ENCODE data around the gene PTGR3.
A peak's percentile ranks its signal among the peaks of the same experiment; 100 is the strongest.

Gene PTGR3

GRCh38 chr18:75216911-75217689 is 8.2 kb upstream of the PTGR3 start:
- DNase-seq (ENCODE audit: low read depth, low spot score) = no peak
- no peak overlapping the region for H3K27ac ChIP-seq

DNA sequence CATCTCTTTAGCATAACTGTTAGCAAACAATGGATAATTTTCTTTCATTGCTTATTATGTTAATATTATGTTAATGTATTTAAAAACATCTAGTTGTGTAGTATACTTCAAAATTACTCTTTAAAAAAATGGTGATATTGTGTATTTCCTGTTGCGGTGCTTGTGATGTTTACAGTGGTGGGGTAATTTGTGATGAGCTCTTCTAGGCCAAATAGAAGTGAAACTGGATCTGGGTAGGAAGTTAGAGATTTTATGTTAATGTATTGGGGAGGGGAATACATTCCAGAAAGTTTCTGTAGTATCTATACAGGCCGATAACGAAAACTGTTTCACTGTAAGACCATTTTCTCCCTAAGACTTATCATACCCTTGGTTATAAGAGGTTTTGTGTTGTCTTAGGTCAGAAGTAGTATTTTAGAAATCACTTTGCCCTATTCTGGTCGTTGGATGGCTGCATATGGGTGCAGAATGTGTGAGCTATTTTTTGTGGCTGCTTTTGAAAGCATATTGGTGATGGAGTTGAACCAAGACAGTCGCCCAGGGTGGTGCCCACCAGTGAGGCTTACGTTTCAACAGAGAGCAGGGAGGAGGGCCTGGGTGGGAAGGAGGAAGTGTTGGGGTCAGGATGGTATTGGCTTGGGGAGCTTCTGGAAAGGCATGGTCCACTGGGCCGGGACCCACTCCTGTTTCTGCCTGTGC is 7.4 kb upstream of the PTGR3 start:
- DNase-seq (ENCODE audit: low read depth, low spot score) = no peak
- no peak overlapping the region for H3K27ac ChIP-seq

GRCh38 chr18:75215663-75216062 is 6.7 kb upstream of the PTGR3 start:
- H3K27ac ChIP-seq = no peak overlapping the region
- no peak for DNase-seq (ENCODE audit: low read depth, low spot score)

GRCh38 chr18:75214766-75215510 is 6.0 kb upstream of the PTGR3 start:
- DNase-seq (ENCODE audit: low read depth, low spot score) = no peak
- H3K27ac ChIP-seq = no peak overlapping the region

DNA sequence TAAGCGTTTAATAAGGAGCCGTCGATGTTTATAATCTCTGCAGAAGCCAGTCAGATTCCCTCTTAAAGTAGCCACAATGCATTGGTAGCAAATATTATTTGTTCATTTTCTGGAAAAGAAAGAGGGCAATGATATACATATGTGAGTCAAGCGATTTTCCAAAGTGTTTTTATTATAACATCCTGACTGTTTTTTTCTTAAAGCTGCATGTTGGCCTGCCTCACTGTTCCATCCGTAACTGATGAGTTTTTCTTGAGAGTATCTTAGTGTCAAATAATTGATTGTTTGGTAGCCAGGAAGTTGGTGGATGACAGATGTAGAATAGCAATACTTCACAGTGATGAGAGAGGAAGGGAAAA is 5.4 kb upstream of the PTGR3 start:
- H3K27ac ChIP-seq = no peak overlapping the region
- DNase-seq (ENCODE audit: low read depth, low spot score) = no peak

- no peak for DNase-seq (ENCODE audit: low read depth, low spot score)
- no peak overlapping the region for H3K27ac ChIP-seq
Observed at GRCh38 chr18:75213611-75214331, 4.8 kb upstream of the PTGR3 start.

GRCh38 chr18:75212751-75213090 is 3.8 kb upstream of the PTGR3 start:
- H3K27ac ChIP-seq = no peak overlapping the region
- DNase-seq (ENCODE audit: low read depth, low spot score) = no peak

DNA sequence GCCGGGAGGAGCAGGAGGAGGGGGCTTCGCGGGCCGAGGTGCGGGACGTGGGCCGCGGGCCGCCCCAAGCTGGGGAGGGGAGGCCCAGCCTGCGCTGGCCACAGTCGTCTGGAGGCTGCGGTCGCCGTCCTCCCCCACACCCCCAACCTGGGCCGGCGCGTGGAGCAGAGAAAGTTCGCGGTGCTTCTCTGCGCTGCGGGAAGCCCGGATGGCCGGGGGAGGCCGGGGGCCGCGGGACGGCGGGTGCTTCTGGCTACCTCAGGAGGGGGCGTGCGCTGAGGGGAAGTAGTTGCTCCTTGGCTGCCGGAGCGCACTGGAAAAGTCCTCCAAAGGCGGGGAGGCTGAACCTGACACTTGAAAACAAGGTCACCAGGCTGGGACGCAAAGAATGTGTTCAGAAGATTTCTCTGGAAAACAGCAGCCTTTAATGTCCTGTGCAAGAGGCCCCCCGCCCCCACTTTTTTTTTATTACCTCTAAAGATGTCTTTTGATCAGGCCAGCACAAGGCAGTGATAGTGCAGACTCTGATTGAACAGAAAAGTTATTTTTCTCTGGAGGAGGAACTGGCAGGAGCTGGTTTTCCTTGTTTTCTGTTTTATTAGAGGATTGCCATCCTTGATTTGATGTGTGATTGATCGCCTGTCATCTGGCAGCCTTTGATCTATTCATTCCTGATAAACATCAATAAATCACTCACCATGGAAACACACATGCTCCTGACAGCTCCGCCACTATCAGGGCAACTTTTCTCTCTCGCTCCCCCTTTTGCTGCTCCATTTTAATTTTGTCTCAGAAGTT is 3.2 kb upstream of the PTGR3 start:
- no peak for DNase-seq (ENCODE audit: low read depth, low spot score)

GRCh38 chr18:75211626-75211952 is 2.6 kb upstream of the PTGR3 start:
- H3K27ac ChIP-seq = no peak overlapping the region
- DNase-seq (ENCODE audit: low read depth, low spot score) = no peak

More for the DNA sequence above, 3.2 kb upstream of the PTGR3 start:
- H3K27ac ChIP-seq = no peak overlapping the region

DNA sequence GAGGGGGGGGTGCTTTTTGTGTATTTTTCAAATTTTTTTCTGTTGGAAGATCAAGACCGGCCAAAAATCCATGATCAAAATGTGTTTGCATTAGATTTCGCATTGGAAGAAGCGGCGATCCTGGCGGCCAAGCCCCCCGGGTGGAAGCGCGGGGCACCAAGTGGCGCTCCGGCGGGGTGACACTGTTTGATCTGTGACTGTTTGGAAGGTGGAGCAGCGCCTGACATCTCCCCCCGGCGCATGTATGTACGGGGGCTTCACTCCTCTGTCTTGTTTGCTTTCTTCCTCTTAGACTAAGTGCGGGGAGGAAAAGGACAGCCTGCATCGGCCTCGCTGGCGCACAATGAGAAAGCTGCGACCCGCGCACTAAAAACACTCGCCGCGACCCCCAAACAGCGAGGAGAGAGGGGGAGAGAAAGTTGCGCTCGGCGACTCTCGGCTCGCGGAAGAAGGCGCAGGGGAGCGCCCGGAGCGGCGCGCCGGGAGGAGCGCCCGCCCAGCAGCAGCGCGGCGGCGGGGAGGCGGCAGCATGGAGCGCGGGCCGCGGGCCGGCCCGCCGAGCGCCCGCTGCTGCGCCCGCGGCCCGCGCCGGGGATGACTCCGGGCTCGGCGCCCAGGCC is 2.2 kb upstream of the PTGR3 start:
- DNase-seq (ENCODE audit: low read depth, low spot score) = no peak
- peak overlapping the region; percentile 96 for H3K27ac ChIP-seq

- H3K27ac ChIP-seq = peak within 1 kb of the TSS; percentile 96
- DNase-seq (ENCODE audit: low read depth, low spot score) = peak; percentile 77
Observed at GRCh38 chr18:75210274-75211001, 1.5 kb upstream of the PTGR3 start, which contains the start of gene TSHZ1. TSS of gene TSHZ1 (plus strand) at chr18:75210797. CDS start at chr18:75211877, 1,080 bp downstream.

GRCh38 chr18:75209951-75210258 is 966 bp upstream of the PTGR3 start:
- DNase-seq (ENCODE audit: low read depth, low spot score) = no peak
- peak overlapping the region; percentile 96 for H3K27ac ChIP-seq

DNA sequence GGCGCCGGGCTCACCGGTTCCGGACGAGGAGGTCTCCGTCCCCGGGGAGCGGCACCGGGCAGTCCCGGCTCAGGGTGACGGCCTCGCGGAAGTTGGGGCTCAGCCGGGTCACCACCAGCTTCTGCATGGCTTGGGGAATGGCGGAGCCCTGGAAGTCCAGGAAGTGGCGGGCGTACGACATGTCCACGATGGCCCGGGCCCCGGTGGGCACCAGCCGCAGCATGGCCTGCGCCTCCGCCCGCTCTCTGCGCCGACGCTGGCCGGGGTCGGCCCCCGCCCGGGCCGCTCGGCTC is 157 bp downstream of the PTGR3 start:
- DNase-seq (ENCODE audit: low read depth, low spot score) = no peak
- peak overlapping the region; percentile 96 for H3K27ac ChIP-seq

DNA sequence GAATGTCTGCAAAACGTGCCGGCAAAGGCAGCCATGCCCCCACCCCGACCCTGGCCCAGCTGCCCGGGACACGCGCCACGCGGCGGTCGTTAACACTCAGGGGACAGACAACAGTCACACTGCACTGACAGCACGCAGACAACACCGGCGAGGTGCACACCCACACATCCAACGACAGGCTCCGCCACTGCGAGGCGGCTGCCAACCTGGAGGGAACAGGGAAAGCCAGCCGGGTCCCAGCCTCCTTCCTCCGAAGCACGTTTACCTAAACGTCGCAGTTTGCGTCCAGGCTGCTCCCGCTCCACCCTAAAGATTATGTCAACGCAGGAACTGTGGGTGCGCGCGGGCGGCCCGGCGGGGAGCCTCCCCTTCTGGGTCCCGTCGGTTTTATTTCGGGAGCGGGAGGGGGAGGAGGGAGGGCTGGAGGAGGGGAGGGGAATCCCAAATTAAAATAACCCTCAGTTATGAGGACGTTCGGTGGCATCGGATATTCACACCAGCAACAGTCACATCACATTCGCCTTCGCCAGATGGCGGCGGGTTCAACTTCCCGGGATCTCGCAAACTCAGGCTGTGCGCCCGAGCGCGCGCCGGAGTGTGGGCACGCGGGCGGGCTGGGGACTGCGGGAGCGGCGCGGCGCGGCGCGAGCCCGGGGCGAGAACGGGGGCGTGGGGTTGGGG is 644 bp downstream of the PTGR3 start:
- DNase-seq (ENCODE audit: low read depth, low spot score) = no peak
- peak overlapping the region; percentile 96 for H3K27ac ChIP-seq

DNA sequence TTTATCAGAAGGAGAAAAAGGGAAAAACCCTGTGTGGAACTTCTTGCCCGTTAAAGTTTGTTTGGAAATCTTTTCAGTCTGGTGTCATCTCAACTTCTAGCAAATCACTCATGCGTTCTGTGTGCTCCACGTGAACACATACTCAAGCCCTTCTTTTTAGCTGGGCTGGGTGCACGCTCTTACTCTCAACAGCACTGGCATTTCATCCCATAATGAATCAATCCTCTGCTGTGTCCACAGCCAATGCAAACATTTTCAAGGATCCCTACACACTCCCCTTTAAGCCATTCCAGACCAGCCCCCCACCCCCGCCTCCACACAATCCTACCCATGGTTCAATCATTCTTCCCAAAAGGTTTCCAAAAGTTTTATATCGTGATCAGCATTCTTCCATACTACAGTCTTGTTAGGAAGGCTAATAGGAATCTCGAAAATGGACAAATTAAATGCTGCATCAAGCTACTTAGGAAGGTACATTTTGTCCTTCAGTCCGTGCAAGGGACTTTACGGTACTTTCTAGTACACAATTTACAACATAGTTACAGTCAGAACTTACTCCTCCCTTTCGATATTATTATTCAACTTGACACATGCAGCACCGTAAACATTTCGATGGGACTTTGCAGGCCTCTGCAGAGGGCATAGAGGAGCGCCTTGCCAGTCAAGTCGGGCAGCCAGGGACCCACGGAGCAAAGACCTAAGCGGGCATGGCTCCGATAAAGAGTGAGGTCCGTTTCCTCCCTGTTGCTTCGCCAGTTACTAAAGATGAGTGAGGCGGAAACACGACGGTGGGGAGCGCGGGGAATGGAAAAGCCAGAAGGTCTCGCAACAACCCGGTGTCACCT is 1.4 kb downstream of the PTGR3 start:
- H3K27ac ChIP-seq = peak overlapping the region; percentile 96
- DNase-seq (ENCODE audit: low read depth, low spot score) = no peak

DNA sequence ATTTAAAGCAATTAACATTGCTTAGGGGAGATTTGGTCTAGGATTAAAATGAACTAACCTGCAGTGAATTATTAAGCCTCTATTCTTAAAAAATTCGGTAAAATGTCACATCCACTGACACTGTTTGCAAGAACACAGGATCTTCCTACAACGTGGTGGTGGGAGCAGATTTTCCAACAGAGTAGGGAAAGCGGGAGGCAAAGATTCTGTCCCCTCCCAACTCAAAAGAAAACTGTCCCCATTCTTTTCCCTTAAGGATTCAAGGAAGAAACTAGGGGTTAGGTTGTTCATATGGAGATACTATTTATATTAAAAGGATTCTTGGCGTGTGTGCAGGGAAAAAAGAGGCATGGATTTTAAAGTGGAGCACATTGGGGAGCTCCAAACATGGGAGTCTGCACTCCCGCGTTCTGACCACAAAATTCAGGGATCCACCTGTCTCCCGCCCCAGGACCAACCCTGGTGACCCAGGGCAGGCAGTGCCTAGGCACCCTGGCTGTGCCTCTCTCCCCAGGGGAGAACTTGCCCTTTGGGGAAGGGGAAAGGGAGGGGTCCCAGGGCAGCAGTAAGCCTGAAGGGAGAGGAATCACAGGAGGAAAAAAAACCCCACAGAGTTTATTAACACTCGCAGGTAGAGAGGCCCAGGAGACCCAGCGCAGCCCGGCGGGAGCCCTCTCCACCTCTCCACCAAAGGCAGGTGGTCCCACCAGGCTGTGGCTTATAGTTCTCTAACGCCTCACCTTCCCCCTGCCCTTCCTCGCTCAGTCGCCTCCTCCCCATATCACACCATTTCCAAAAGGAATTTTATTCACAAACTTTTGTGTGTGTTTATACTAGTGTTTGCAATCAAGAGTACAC is 2.3 kb downstream of the PTGR3 start:
- no peak overlapping the region for H3K27ac ChIP-seq

More for the DNA sequence above, 2.3 kb downstream of the PTGR3 start:
- DNase-seq (ENCODE audit: low read depth, low spot score) = no peak
